Loucy (cell line): Measurements from ENCODE around the gene CAST.

Source experiments
- EZH2phosphoT487 ChIP-seq: fragments of 200-600 bp; IDR thresholded peaks from 2 replicates; pipeline ENCODE4 v1.6.1; 2018; ENCODE audit warnings: antibody characterized with exemption, mild to moderate bottlenecking, moderate library complexity, borderline replicate concordance
- TF ChIP-seq, protein P1 (sequence below): fragments of 200-600 bp; sonication (generic); conservative IDR thresholded peaks from 2 replicates; pipeline ENCODE4 v1.5.1; 2014; ENCODE audit warnings: mild to moderate bottlenecking, antibody characterized with exemption, low read length

DNA sequence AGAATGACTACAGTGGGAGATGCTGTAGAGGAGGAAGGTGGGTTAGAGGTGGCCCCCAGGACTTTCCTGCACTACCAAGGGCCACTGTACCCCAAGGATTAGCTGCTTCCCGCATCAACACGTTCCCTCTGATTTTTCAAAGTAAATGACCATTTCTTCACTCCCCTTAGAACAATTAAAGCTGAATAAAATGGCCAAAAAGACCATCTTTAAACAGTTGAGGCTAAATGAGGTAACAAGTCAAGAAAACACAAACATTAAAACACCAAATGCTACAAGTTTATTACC, 146.3 kb downstream of the CAST start:
- TF ChIP-seq, protein P1, sequence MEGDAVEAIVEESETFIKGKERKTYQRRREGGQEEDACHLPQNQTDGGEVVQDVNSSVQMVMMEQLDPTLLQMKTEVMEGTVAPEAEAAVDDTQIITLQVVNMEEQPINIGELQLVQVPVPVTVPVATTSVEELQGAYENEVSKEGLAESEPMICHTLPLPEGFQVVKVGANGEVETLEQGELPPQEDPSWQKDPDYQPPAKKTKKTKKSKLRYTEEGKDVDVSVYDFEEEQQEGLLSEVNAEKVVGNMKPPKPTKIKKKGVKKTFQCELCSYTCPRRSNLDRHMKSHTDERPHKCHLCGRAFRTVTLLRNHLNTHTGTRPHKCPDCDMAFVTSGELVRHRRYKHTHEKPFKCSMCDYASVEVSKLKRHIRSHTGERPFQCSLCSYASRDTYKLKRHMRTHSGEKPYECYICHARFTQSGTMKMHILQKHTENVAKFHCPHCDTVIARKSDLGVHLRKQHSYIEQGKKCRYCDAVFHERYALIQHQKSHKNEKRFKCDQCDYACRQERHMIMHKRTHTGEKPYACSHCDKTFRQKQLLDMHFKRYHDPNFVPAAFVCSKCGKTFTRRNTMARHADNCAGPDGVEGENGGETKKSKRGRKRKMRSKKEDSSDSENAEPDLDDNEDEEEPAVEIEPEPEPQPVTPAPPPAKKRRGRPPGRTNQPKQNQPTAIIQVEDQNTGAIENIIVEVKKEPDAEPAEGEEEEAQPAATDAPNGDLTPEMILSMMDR = no peak
- no peak for TF ChIP-seq EZH2phosphoT487
